HepG2 (cell line): Measurements from ENCODE around the gene SPDYE16. TPM values are rescaled to one million over a fixed set of nuclear protein-coding genes. Genes with fewer than 3 reads are reported as not detected.
A peak's percentile ranks its signal among the peaks of the same experiment; 100 is the strongest.

Experiments used
- ELF1 ChIP-seq: sonication (generic); formaldehyde crosslinking; IDR thresholded peaks from 2 replicates; pipeline ENCODE4 v1.4.0; 2020; ENCODE audit warnings: missing genetic modification reagents
- ELF4 ChIP-seq: sonication (generic); formaldehyde crosslinking; IDR thresholded peaks from 2 replicates; pipeline ENCODE4 v1.5.0; 2020; ENCODE audit warnings: missing genetic modification reagents, mild to moderate bottlenecking, moderate library complexity, borderline replicate concordance
- HOMEZ ChIP-seq: IDR thresholded peaks from 2 replicates; pipeline ENCODE4 v1.6.1; 2016; ENCODE audit warnings: low read depth
- KLF12 ChIP-seq: sonication (generic); formaldehyde crosslinking; IDR thresholded peaks from 2 replicates; pipeline ENCODE4 v1.4.0; 2020; ENCODE audit warnings: missing genetic modification reagents, borderline replicate concordance
- KMT2B ChIP-seq: IDR thresholded peaks from 2 replicates; pipeline ENCODE4 v1.6.1; 2016; ENCODE audit warnings: missing genetic modification reagents, missing compliant biosample characterization
- MATR3 ChIP-seq: sonication (generic); formaldehyde crosslinking; IDR thresholded peaks from 2 replicates; pipeline ENCODE4 v1.4.0; 2020; ENCODE audit warnings: missing genetic modification reagents
- NPAS2 ChIP-seq: sonication (generic); formaldehyde crosslinking; IDR thresholded peaks from 2 replicates; pipeline ENCODE4 v1.8.0; 2022; ENCODE audit warnings: mild to moderate bottlenecking, missing genetic modification reagents, borderline replicate concordance
- PITX1 ChIP-seq: sonication (generic); formaldehyde crosslinking; IDR thresholded peaks from 2 replicates; pipeline ENCODE4 v1.5.1; 2020; ENCODE audit warnings: mild to moderate bottlenecking, missing genetic modification reagents
- RELA ChIP-seq: sonication (generic); formaldehyde crosslinking; IDR thresholded peaks from 2 replicates; pipeline ENCODE4 v1.4.0; 2020; ENCODE audit warnings: missing genetic modification reagents
- TARDBP ChIP-seq: sonication (generic); formaldehyde crosslinking; IDR thresholded peaks from 2 replicates; pipeline ENCODE4 v1.8.0; 2022; ENCODE audit warnings: mild to moderate bottlenecking, missing genetic modification reagents
- ZNF136 ChIP-seq: sonication (generic); formaldehyde crosslinking; IDR thresholded peaks from 2 replicates; pipeline ENCODE4 v1.8.1; 2022; ENCODE audit warnings: low read depth, mild to moderate bottlenecking, moderate library complexity, missing genetic modification reagents
- ZNF138 ChIP-seq: sonication (generic); formaldehyde crosslinking; IDR thresholded peaks from 2 replicates; pipeline ENCODE4 v1.5.0; 2020; ENCODE audit warnings: mild to moderate bottlenecking, low read depth, missing genetic modification reagents
- ZNF17 ChIP-seq: sonication (generic); formaldehyde crosslinking; IDR thresholded peaks from 2 replicates; pipeline ENCODE4 v1.5.0; 2020; ENCODE audit warnings: mild to moderate bottlenecking, missing genetic modification reagents
- ZNF646 ChIP-seq: sonication (generic); formaldehyde crosslinking; IDR thresholded peaks from 2 replicates; pipeline ENCODE4 v1.9.0; 2021; ENCODE audit warnings: mild to moderate bottlenecking, missing genetic modification reagents
- ZNF703 ChIP-seq: sonication (generic); formaldehyde crosslinking; IDR thresholded peaks from 2 replicates; pipeline ENCODE4 v1.5.1; 2020; ENCODE audit warnings: missing genetic modification reagents, mild to moderate bottlenecking, moderate library complexity, borderline replicate concordance
- ZSCAN20 ChIP-seq: sonication (generic); formaldehyde crosslinking; IDR thresholded peaks from 2 replicates; pipeline ENCODE4 v1.4.0; 2020; ENCODE audit warnings: missing genetic modification reagents, mild to moderate bottlenecking, borderline replicate concordance
- polyA plus RNA-seq, 8 experiments: library from polyadenylated mRNA; depleted of rRNA in 3 of 8; stranded (reverse) in 7 of 8; unstranded in 1 of 8; fragments of >200 nt; fragmentation: Illumina TruSeq in 4 of 8; extraction: Trizol in 4 of 8; gene quantifications; 2 replicates each; pipeline versions ENCODE4 v1.2.1 to v1.2.3, GENCODE V29; 2011 to 2016; ENCODE audit warnings: low read depth in 4 of 8, missing spikeins in 1 of 8, mixed read lengths in 1 of 8; ENCODE audit not compliant: insufficient read depth in 1 of 8
- total RNA-seq, 5 experiments: library from RNA; depleted of rRNA; stranded (reverse); fragments of >200 nt; fragmentation: Illumina TruSeq; extraction: Trizol; gene quantifications; 2 replicates each; pipeline ENCODE4 v1.2.3, GENCODE V29; 2016; ENCODE audit warnings: low read depth in 1 of 5
- TF ChIP-seq, protein P1 (sequence below): sonication (generic); formaldehyde crosslinking; IDR thresholded peaks from 2 replicates; pipeline ENCODE4 v1.5.1; 2020; ENCODE audit warnings: mild to moderate bottlenecking, missing genetic modification reagents, moderate library complexity

The SPDYE16 gene
- total and polyA plus RNA-seq, 2 of the 13 experiments (the other 11 are each of a cell fraction or from before 2014, with no cell fraction given) = 0.11 TPM; not detected in 1

GRCh38 chr7:76512941-76513816, 29.9 kb downstream of the SPDYE16 start (continued):
- no peak for TF ChIP-seq ZNF646
- no peak for TF ChIP-seq RELA (CRISPR knock-in tag)
- no peak for TF ChIP-seq KMT2B (CRISPR knock-in tag)
- no peak for TF ChIP-seq ZSCAN20 (CRISPR knock-in tag)
- no peak for TF ChIP-seq HOMEZ (CRISPR knock-in tag)
- no peak for TF ChIP-seq ELF1
- no peak for TF ChIP-seq ZNF703 (CRISPR knock-in tag)
- no peak for TF ChIP-seq ZNF17 (CRISPR knock-in tag)
- no peak for TF ChIP-seq ZNF138 (CRISPR knock-in tag)
- TF ChIP-seq MATR3 = no peak
- no peak; the same call in 1 of the 2 replicates for TF ChIP-seq ZNF136
- TF ChIP-seq PITX1 = 0 out of 2 replicates have a peak, but pooled peaks have one; percentile 19
- no peak for TF ChIP-seq KLF12 (CRISPR knock-in tag)
- TF ChIP-seq, protein P1, sequence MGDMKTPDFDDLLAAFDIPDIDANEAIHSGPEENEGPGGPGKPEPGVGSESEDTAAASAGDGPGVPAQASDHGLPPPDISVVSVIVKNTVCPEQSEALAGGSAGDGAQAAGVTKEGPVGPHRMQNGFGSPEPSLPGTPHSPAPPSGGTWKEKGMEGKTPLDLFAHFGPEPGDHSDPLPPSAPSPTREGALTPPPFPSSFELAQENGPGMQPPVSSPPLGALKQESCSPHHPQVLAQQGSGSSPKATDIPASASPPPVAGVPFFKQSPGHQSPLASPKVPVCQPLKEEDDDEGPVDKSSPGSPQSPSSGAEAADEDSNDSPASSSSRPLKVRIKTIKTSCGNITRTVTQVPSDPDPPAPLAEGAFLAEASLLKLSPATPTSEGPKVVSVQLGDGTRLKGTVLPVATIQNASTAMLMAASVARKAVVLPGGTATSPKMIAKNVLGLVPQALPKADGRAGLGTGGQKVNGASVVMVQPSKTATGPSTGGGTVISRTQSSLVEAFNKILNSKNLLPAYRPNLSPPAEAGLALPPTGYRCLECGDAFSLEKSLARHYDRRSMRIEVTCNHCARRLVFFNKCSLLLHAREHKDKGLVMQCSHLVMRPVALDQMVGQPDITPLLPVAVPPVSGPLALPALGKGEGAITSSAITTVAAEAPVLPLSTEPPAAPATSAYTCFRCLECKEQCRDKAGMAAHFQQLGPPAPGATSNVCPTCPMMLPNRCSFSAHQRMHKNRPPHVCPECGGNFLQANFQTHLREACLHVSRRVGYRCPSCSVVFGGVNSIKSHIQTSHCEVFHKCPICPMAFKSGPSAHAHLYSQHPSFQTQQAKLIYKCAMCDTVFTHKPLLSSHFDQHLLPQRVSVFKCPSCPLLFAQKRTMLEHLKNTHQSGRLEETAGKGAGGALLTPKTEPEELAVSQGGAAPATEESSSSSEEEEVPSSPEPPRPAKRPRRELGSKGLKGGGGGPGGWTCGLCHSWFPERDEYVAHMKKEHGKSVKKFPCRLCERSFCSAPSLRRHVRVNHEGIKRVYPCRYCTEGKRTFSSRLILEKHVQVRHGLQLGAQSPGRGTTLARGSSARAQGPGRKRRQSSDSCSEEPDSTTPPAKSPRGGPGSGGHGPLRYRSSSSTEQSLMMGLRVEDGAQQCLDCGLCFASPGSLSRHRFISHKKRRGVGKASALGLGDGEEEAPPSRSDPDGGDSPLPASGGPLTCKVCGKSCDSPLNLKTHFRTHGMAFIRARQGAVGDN (CRISPR knock-in tag) = peak; percentile 68
- TF ChIP-seq NPAS2 (CRISPR knock-in tag) = no peak
- no peak for TF ChIP-seq ELF4
- TF ChIP-seq TARDBP (CRISPR knock-in tag) = no peak
